Measurements from ENCODE around the gene URB1.
"Not testable (repeated sequence)": the region's sequence is repeated elsewhere in the genome, so short reads cannot be mapped to it uniquely, and the experiment has no call there.

The URB1 gene

GRCh38 chr21:32392880-32393676, at the start of gene URB1:
Gene URB1, minus strand, starts transcription at chr21:32393012. Its CDS starts 102 bp downstream, at chr21:32392910.
- peak; percentile 87 for DNase-seq

GRCh38 chr21:32437729-32438128, 44.9 kb upstream of the URB1 start:
- no peak for DNase-seq

GRCh38 chr21:32432982-32433660, 40.3 kb upstream of the URB1 start:
- not testable (repeated sequence) for DNase-seq

DNA sequence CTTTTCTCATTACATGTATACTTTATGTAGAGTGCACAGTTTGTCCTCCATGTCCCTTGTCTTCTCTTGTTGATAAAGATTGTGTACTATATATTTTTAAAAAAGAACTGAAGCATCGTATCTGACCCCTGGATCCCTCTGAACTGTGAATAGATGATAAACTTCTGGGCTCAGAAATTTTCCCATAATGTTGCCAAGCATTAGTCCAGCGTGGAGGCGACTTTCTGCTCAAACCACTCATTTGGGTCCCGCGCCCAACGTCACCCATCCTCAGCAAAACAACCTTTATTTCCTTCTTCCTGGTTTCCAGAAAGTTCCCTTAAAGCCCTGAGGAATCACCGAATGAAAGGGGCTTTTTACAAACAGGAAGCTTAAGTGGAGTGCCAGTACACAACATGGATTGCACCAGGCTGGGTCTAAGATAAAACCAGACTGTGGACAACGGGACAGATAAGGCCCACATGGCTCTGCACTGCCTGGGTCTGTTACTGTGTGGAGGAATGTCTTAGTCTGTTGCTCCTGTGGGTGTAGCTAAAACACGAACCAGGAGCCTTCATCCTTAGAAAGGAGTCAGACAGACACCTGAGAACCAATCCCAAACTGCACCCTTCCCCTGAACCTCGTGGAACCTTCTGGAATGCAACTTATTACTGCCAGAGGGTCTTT, 35.3 kb upstream of the URB1 start:
- DNase-seq: no peak

DNA sequence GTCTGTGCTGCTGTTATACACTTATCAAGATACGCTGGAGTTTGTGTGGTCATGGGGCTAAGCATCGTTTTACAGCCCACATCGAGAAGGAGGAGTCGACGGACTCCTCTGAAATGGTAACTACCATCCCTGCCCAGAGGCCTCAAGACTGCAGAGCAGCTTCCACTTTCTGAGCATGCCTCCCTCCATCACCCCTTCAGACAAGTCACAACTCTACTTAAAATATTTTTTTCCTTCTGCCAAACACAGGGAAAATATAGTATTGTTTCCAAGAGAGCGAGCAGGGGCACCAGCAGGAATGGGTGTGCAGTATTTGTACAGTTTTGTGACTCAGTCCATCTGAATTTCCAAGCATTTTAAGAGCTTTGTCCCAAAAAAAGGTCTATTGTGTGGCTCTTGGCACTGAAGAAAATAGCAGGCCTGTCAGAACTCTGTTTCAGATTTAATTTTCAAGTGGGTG, 33.8 kb upstream of the URB1 start:
- no peak for DNase-seq

- no peak for DNase-seq
Measured at GRCh38 chr21:32426066-32426465, 33.3 kb upstream of the URB1 start.

DNA sequence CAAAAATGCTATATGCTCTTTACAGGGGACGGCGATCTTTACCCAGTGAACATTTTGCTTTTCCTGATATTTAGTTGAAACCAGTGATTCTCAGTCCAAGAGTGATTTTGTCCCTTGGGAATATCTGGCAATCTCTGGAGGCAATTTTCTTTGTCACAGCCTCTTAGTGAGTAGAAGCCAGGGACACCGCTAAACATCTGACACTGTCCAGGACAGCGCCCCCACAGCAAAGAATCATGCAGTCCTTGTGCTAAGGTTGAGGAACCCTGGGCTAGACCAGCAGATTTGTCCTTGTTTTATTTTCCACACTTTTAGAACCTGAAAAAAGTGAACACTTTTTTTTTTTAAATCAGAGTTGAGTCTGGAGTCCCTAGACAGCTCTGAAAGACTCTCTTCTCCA, 32.8 kb upstream of the URB1 start:
- DNase-seq: no peak

GRCh38 chr21:32424674-32425073, 31.9 kb upstream of the URB1 start:
- no peak for DNase-seq

DNA sequence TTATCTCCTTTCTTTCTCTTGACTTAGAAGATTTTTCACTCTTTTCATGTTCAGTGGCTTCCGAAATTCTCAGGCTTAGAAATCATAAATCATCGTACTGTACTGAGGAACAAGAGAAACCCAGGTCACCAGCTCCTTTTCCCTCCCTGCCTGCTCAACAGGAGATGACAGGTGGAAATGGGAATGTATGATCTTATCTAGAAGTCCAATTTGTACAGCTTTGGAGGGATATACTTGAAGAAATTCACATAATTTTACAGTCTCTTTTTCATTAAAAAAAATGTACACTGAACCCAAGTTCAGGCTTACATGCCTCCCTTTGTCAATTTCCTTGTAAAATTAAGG, 31.4 kb upstream of the URB1 start:
- DNase-seq: no peak

DNA sequence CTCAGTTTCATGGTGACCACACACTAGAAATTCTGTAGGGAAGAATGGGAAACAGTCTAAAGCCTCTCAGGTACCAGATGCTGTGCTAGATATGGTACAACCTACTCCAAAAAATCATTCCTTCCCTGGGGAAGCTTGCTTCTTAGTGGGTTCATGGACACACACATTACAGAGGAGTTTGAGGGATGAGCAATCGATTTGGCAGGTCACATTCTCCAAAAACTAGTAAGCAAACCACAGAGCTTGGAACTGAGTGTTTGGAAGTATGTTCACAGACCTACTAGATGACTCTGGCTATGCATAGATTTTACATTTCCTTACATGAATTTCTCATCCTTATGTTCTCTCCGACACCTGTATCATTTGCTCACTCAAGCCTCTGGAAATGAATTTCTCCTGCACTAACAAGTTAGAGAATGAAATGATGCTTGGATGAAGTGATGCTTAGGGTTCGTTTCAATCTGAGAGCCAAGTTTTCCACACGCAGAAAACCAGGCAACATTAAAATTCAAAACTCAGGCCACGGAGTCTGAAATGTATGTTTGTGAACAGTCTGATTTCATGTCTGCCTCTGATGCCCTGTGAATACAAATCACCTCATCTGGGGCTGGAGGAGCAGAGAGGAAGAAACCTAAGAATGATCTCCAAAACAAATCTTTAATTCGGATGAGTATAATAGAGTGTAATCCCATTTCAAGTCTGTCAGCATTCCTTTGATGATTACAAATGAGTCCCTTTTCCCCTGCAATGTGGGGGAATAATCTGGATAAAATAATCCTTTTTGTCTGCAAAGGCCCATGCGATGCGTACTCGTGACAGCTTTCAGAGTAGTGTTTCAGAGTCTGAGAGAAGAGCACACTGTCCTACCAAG, 30.7 kb upstream of the URB1 start:
- DNase-seq: no peak

GRCh38 chr21:32422064-32422463, 29.3 kb upstream of the URB1 start:
- no peak for DNase-seq

DNA sequence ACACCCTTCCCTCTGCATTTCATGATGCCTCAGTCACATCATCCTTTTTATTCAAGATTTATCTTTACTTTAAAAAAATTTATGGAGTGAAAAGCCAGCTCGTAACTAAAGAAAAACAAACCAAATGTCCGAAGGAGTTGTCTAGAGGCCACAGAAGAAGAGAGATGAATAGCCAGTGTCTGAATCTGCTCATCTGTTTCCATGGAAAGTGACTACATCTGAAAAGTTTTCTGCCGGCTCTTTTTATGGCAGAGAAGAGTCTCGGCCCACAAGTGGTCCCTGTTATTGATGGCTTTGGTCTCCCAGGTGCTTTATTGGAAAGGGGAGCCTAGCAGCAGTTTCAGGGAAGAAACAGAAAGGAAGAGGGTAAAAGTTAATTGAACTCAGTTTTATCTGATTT, 25.3 kb upstream of the URB1 start:
- DNase-seq: no peak

- no peak for DNase-seq
Measured at GRCh38 chr21:32415451-32416398, 22.9 kb upstream of the URB1 start.

GRCh38 chr21:32414579-32415358, 22.0 kb upstream of the URB1 start:
- DNase-seq: no peak

DNA sequence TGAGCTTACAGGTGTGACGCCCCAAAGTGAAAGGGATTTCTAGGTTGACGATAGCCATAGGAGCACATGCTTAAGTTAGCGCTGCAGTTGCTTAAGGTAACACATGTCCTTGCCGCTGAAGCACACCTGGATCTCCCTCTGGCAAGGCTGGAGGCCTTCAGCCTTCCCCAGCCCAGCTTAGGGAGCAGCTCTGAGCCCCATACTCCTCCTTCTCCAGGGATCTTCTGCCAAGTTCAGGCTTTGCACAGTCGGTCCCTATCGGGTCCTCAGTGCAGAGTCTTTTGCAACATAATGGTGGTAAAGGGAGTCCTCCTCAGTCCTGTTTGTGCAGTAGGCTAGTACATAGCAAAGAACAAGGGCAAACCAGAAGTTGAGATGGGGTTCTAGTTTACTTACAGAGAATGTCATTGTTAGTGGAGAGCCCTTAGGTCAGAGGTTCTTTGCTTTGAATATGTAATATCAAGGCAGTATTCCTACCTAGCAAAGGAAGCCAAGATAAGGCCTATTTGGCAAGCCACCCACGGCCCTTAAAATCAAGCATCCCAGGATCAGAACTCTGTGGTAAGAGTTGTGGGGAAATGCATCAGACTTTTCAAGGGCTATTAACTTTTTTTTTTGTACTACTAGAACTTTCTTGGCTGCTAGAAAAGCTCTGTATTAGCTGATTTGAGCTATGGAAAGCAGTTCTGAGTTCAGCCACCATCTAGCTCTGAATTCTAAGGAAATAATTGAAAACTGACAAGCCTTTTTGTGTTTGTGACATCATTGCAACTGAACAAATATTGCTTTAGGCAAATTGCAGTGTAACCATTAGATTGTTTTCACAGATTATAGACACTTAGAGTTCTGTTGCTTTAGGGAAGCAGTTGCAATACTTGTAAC, 21.1 kb upstream of the URB1 start:
- DNase-seq: no peak

DNA sequence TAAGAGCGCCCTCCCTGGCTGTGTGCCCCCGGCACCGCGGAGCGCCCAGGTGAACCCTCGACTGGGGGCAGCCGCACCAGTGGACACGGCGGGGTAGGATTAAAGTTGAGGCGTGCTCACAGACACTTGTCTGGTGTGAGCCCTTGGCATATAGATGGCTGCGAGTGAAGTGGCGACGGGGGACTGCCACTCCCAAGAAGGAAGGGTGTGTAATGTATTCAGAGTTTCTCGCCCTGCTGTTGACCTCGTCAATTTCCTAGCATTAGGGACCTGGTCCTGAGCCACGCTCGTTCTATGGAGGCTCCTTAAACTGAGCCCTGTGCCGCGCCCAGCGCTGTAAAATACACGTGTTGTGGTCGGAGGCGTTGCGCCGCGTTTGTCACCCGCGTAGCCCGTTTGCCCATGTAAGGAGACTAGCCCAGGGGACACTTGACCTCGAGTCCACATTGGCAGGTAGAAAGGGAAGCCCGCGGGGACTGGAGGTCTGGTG, 20.2 kb upstream of the URB1 start:
- DNase-seq: no peak

DNA sequence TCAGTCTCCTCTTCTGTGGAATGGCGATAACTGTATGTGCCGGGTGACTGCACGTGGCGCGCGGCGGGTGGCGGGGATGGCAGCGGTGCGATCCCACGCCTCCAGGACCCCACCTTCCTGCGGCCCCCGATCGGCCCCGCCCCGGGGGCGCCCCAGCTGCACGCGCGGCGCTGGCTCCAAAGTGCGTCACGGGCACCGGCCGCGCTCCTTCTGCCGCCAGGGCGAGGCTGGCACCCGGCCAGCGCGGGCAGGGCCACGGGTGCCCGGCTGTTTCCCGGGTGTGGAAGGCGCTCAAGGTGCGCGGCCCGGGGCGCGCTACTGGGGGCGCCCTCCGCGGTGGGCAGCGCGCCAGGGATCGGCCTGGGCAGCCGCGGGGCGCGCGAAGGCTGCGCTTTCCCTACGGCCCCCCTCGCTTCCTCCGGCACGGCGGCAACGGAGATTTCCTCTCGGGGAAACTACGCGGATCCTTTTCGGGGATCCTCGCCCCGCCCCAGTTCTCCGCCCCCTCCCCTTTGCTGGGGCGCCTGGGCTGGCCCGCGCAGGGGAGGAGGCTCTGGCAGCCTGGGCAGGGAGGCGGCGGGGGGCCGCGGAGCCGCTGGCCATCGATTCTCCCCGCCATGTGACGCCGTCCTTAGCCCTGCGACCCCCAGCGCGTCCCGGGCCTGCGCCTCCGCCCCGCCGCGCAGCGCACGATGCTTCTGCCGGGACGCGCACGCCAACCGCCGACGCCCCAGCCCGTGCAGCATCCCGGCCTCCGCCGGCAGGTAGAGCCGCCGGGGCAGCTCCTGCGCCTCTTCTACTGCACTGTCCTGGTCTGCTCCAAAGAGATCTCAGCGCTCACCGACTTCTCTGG, 19.6 kb upstream of the URB1 start, which contains the start of gene EVA1C:
TSS of gene EVA1C (plus strand) at position 545 of the 853 bp plus-strand sequence. CDS start at position 693, 148 bp downstream.
- DNase-seq: peak; percentile 15
